B cell (primary cell): ENCODE results near the gene BAIAP2L1.

Experiments used
- CTCF ChIP-seq: fragments of 200-600 bp; IDR thresholded peaks from one replicate; pipeline ENCODE4 v1.8.0; 2022; ENCODE audit warnings: antibody characterized with exemption, mild to moderate bottlenecking
- EZH2 ChIP-seq: IDR thresholded peaks from 2 replicates; pipeline ENCODE4 v1.6.1; 2012; ENCODE audit warnings: borderline replicate concordance, low read depth, mild to moderate bottlenecking, moderate library complexity, low read length; ENCODE audit not compliant: insufficient read depth, poor library complexity, severe bottlenecking

GRCh38 chr7:98414205-98414900 lies 13.5 kb upstream of the BAIAP2L1 start:
- TF ChIP-seq CTCF (no peak), EZH2 (no peak)
